GM20000 (cell line): ENCODE results near the gene PRKAR1B.

ENCODE experiments used
- DNase-seq: peaks from one replicate; pipeline ENCODE4 v3.0.0; 2012; ENCODE audit warnings: low spot score
- CTCF ChIP-seq: IDR thresholded peaks from 2 replicates; pipeline ENCODE4 v1.5.1; 2012; ENCODE audit warnings: mild to moderate bottlenecking, control low read depth; ENCODE audit errors: extremely low read depth, missing control alignments

Gene PRKAR1B

GRCh38 chr7:706721-707120 is 20.4 kb downstream of the PRKAR1B start:
- TF ChIP-seq CTCF = no peak
- no peak for DNase-seq

- no peak for TF ChIP-seq CTCF
- no peak for DNase-seq
Observed at GRCh38 chr7:703049-703448, 24.0 kb downstream of the PRKAR1B start.

GRCh38 chr7:701086-701671 is 25.9 kb downstream of the PRKAR1B start:
- DNase-seq = no peak
- TF ChIP-seq CTCF = no peak

- TF ChIP-seq CTCF = no peak
- DNase-seq = no peak
Observed at GRCh38 chr7:699476-700170, 27.5 kb downstream of the PRKAR1B start.

GRCh38 chr7:698515-699475 is 28.3 kb downstream of the PRKAR1B start:
- DNase-seq = no peak
- TF ChIP-seq CTCF = no peak

GRCh38 chr7:696812-697551 is 30.1 kb downstream of the PRKAR1B start:
- no peak for DNase-seq
- no peak for TF ChIP-seq CTCF
